Activated T-helper 2 cell treated with anti-CD3 and anti-CD28 coated beads, Interferon-gamma antibody, Interleukin-2, Interleukin-4, amounts not matched to agents 10 μg/mL and 5 μg/mL and 100 μg/mL, durations not matched to agents 14 hours and 24 hours and 36 hours (primary cell): ENCODE results near the gene CETN1. TPM values are rescaled to one million over a fixed set of nuclear protein-coding genes. Genes with fewer than 3 reads are reported as not detected.
A peak's percentile ranks its signal among the peaks of the same experiment; 100 is the strongest.

Experiments used
- DNase-seq: peaks from one replicate; pipeline ENCODE4 v3.0.0; 2021; ENCODE audit warnings: low spot score
- H3K27ac Mint-ChIP-seq: one replicate; pipeline ENCODE4 v1.8.0; 2021; ENCODE audit warnings: mixed read lengths
- H3K27me3 Mint-ChIP-seq: one replicate; pipeline ENCODE4 v1.8.0; 2021; ENCODE audit warnings: low read depth, mixed read lengths
- H3K36me3 Mint-ChIP-seq: one replicate; pipeline ENCODE4 v1.8.0; 2021; ENCODE audit warnings: low read depth, mixed read lengths
- H3K4me1 Mint-ChIP-seq: one replicate; pipeline ENCODE4 v1.8.0; 2021; ENCODE audit warnings: low read depth, mixed read lengths
- H3K4me3 Mint-ChIP-seq: one replicate; pipeline ENCODE4 v1.8.0; 2021; ENCODE audit warnings: low read depth, mild to moderate bottlenecking, moderate library complexity, mixed read lengths
- H3K9me3 Mint-ChIP-seq: one replicate; pipeline ENCODE4 v1.8.0; 2021; ENCODE audit warnings: mixed read lengths
- intact Hi-C: fragments of 100-400 bp; cut with micrococcal nuclease; formaldehyde crosslinking; loops from one replicate; pipeline ENCODE4 v1.15.1; 2023
- total RNA-seq: library from RNA; stranded (reverse); gene quantifications from 2 replicates; pipeline ENCODE4 v1.2.3, GENCODE V29; 2022

CETN1 gene
- total RNA-seq, 1 donor from 2014 or later: not detected

DNA sequence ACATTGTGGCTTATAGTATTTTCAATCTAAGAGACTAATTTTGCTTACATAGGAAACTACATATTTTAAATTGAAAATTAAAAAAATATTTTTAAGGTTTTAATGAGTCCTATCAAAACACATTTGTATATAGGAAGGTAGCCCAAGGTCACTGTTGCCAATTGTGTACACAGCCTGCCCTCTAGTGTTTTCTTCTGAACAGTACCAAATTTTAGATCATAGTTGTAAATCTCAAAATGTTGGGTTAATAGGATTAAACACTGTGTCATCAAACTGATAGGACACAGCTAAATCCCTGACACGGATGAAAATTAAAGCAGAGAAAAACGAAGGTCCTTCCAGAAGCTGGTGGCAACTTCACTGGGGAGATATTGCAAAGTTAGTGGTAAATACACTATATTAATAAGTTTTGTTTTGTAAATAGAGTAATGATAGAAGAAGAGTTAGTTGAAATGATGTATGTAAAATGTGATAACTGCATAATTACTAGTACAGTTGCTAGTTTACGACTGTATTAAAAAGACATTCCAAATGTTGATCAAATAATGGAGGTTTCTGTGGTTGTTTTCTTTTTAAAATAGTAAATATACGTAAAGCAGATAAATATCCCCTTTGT is 36.3 kb downstream of the CETN1 start:
- H3K4me3 Mint-ChIP-seq: no peak overlapping the region
- no peaks in the 10 kb centered on the region for H3K36me3 Mint-ChIP-seq
- intact Hi-C loops: loop anchor here (10.0 kb wide), 1 partner anchor 352 kb away; the partner anchor contains the start of gene THOC1
- DNase-seq: no peak
- no peak overlapping the region for H3K27ac Mint-ChIP-seq
- peaks cover 24% of the 10 kb centered on the region for H3K27me3 Mint-ChIP-seq
- H3K4me1 Mint-ChIP-seq: no peaks in the 10 kb centered on the region
- no peaks in the 10 kb centered on the region for H3K9me3 Mint-ChIP-seq

DNA sequence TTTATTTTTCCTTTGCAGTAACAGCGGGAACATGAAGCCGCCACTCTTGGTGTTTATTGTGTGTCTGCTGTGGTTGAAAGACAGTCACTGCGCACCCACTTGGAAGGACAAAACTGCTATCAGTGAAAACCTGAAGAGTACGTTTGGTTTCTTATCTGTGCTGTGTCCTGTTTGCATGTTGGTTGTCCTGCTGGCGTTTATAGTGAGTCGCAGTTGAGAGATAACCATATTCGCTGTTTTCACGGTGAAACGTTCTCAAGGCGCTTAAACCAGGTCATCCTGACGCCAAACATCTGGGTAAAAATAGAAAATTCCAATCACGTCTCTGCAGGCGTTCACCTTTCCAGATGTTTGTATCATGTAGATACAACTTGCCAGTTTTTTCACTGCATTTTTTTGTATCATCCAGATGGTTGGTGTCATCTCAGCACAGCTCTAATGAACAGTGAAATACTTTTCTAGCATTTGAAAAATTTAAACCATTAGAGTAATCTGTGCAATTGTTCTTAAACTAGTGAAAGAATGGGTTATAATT is 37.9 kb downstream of the CETN1 start:
- no peaks in the 10 kb centered on the region for H3K36me3 Mint-ChIP-seq
- no peaks in the 10 kb centered on the region for H3K4me1 Mint-ChIP-seq
- intact Hi-C loops: loop anchor here (10.0 kb wide), 1 partner anchor 353 kb away; the partner anchor contains the start of gene THOC1
- no peak overlapping the region for H3K4me3 Mint-ChIP-seq
- H3K27me3 Mint-ChIP-seq: peaks cover 22% of the 10 kb centered on the region
- H3K27ac Mint-ChIP-seq: no peak overlapping the region
- DNase-seq: no peak
- no peaks in the 10 kb centered on the region for H3K9me3 Mint-ChIP-seq

DNA sequence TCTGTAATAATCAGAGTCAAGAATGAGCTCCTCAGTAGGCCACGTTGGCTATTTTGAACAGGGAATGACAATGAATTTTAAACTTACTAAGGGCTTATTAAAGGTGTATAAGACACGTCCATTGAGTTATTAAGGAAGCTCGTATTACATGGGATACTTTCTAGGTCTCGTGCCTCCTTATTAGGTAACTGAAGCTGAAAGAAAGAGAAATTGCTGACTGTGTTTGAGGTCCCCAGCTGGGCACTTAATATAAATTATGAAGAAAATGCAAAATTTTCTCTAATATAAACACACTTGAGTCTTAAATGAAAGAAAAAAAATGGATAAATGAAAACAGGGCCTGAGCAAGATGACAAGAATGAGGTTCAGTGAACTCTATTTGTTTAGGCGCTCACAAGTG is 38.4 kb downstream of the CETN1 start:
- DNase-seq: no peak
- H3K9me3 Mint-ChIP-seq: no peaks in the 10 kb centered on the region
- intact Hi-C loops: loop anchor here (10.0 kb wide), 1 partner anchor 354 kb away; the partner anchor contains the start of gene THOC1

DNA sequence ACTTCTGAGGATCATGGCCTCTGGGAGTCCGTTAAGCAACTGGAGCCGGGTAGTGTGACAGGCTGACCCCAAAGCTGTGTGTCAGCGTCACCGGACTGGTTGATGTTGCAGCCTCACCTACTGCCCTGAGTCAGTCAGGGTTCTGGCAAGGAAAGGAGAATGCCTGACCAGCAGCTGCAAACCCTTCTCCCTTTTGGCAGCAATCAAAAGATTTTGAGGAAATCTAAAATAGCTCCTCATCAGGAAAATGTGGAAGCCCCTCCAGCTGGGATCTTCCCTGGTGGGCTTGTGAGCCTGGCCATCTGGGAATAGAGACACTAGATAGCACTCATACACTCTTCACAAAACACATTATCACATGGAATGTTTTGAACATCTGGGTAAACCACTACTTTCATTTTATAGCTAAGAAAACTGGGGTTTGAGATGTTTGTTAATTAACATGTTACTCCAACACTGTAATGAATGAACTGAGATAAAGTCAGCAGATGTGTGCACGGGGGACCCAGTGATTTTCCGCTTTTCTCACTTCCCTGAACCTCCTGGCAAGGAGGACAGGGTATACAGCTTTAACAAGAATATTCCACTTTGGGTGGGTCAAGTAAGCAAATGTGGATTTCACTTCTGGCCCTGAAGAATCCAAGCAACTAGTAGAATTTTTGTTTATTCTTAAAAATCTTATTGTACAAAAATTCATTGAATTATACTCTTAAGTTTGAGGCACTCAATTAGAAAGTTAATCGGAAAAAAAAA is 41.3 kb downstream of the CETN1 start:
- DNase-seq: no peak
- peaks cover 36% of the 10 kb centered on the region for H3K27me3 Mint-ChIP-seq
- no peaks in the 10 kb centered on the region for H3K36me3 Mint-ChIP-seq
- intact Hi-C loops: loop anchor here (5.0 kb wide), 1 partner anchor 91 kb away; the partner anchor contains the start of gene ENOSF1
- peaks cover 2% of the 10 kb centered on the region for H3K4me1 Mint-ChIP-seq
- no peak overlapping the region for H3K27ac Mint-ChIP-seq
- no peaks in the 10 kb centered on the region for H3K9me3 Mint-ChIP-seq
- no peak overlapping the region for H3K4me3 Mint-ChIP-seq

More for the DNA sequence above, 38.4 kb downstream of the CETN1 start:
- Mint-ChIP-seq H3K27me3 (peaks cover 23% of the 10 kb centered on the region), H3K4me3 (no peak overlapping the region), H3K27ac (no peak overlapping the region), H3K4me1 (no peaks in the 10 kb centered on the region), H3K36me3 (no peaks in the 10 kb centered on the region)

DNA sequence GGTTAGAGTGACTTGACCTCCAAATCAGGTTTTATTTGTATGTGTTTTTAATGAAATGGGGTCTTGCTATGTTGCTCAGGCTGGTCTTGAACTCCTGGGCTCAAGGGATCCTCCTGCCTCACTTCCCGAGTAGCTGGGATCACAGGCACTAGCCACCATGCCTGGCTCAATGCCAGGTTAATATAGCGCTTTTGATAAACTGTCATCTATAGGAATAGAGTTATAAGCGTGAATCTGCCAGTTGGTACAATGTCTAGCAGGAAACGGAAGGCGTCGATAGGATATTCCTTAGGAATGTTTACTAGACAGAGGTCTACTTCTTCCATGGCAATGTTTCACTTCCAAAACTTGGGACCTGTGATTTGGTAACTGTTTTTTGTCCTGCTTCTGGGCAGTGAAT is 42.1 kb downstream of the CETN1 start:
- no peak overlapping the region for H3K27ac Mint-ChIP-seq
- peaks cover 39% of the 10 kb centered on the region for H3K27me3 Mint-ChIP-seq
- intact Hi-C loops: loop anchor here (5.0 kb wide), 1 partner anchor 90 kb away; the partner anchor contains the start of gene ENOSF1
- no peak overlapping the region for H3K4me3 Mint-ChIP-seq
- no peaks in the 10 kb centered on the region for H3K9me3 Mint-ChIP-seq
- peaks cover 2% of the 10 kb centered on the region for H3K4me1 Mint-ChIP-seq
- no peaks in the 10 kb centered on the region for H3K36me3 Mint-ChIP-seq
- no peak for DNase-seq

DNA sequence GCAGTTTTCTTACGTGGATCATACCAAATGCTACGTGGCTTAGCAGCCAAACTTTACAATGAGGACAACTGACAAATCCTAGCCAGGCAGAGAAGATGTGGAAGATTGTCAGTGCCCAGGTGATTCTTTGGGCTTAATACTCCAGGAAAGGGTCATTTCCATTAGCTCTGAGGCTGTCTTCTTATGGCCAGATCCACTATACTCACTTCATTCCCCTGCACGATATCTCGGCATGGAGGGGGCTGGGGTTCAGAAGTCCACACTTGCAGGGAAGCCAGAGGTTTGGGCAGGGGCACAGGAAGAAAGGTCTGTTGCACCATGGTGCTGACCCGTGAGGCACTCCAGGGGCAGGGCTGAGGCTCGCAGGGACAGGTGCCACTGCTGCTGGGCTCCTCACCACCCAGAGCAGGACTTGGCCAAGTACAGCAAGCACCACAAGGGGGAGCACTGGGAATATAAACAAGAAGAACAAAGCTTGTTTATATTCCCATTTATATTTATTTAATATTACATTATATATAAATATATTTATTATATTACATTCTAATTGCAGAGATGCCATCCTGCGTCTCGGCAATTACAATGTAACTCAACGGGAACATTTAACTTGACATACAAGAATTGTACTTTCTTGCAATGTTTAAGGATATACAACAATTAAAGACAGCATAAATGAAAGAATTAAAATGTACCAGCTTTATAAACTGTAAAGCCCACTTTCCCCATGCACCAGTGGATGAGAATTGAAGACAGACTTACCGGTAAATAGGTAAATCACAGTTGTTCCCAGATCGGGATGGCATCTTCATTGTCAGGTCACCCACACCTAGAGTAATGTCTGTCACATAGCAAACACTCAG is 43.8 kb downstream of the CETN1 start:
- Mint-ChIP-seq H3K9me3 (no peaks in the 10 kb centered on the region), H3K4me1 (peaks cover 2% of the 10 kb centered on the region), H3K4me3 (no peak overlapping the region), H3K36me3 (no peaks in the 10 kb centered on the region), H3K27me3 (peaks cover 34% of the 10 kb centered on the region), H3K27ac (no peak overlapping the region)
- peak; percentile 43 for DNase-seq
- intact Hi-C loops: loop anchor here (1.0 to 5.0 kb wide), 3 partner anchors 88 to 215 kb away; partner anchors contain the start of gene ENOSF1

DNA sequence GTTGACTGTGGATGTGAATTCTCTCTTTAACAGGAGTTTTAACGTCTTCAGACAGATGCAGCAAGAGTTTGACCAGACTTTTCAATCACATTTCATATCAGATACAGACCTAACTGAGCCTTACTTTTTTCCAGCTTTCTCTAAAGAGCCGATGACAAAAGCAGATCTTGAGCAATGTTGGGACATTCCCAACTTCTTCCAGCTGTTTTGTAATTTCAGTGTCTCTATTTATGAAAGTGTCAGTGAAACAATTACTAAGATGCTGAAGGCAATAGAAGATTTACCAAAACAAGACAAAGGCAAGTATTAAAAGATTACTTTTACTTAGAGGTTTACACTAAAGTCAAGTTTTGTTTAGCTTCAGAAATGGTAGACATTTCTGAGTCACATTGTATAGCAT is 47.1 kb downstream of the CETN1 start:
- intact Hi-C loops: no loop called here
- Mint-ChIP-seq H3K27ac (no peak overlapping the region), H3K4me3 (no peak overlapping the region), H3K27me3 (peaks cover 22% of the 10 kb centered on the region), H3K4me1 (peaks cover 7% of the 10 kb centered on the region), H3K36me3 (no peaks in the 10 kb centered on the region), H3K9me3 (peaks cover 4% of the 10 kb centered on the region)
- DNase-seq: no peak

DNA sequence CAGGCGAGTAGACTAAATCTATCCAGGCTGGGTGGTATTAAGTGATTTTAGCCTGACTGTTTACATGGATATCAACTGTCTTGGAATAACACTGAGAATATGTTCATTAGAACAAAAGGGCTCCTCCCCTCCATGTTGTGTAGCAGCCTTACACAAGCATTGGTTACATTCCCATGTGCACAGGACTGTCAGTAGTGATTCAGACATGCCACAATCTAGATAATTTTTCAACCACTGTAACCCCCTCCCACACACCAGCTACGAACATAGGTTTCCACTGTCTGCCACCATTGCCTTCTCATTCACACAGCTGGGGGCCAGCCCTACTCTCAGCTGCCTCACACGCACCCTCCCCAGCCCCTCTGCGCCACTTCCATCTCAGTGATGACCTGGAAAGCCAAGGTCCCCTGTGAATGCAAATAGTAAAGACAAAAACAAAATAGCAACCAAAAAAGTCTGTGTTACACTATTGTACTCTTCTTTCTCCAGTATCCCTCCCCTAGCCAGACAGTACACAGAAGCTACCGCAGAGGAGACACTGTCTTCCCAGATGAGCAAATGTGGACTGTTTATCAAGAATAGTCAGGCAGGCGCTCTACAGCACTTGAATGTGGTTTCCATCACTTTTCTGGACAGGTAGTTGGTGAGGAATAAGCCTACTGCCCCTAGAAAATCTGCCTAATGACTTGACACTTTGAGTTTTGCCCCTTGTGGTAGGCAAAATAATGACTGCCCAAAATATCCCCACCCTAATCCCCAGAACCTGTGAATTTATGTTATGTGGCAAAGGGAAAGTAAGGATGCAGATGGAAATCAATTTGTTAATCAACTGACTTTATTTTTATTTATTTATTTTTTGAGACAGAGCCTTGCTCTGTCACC is 49.3 kb downstream of the CETN1 start:
- peaks cover 4% of the 10 kb centered on the region for H3K9me3 Mint-ChIP-seq
- intact Hi-C loops: loop anchor here (2.0 kb wide), 2 partner anchors 21 to 29 kb away; no protein-coding TSS in a partner anchor
- DNase-seq: no peak
- H3K27ac Mint-ChIP-seq: no peak overlapping the region
- H3K4me3 Mint-ChIP-seq: no peak overlapping the region
- peaks cover 5% of the 10 kb centered on the region for H3K4me1 Mint-ChIP-seq
- H3K27me3 Mint-ChIP-seq: peaks cover 21% of the 10 kb centered on the region
- H3K36me3 Mint-ChIP-seq: no peaks in the 10 kb centered on the region

DNA sequence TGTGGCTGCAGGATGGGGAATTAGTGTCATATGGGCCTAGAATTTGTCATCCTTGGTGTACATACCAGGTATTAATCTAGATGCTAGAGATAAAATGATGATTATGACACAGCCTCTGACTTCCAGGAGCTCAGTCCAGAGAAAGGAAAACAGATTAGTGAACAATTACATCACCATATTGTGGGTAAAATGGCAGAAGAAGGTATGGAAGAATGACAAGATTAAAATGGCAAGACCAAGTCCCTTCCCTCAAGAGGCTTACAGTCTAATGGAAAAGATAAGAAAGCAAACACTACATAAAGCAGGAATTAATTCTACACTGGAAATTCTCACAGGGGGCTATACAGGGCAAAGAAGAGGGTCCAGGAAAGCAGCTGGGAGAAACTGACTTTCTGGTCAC is 51.4 kb downstream of the CETN1 start:
- H3K27ac Mint-ChIP-seq: no peak overlapping the region
- peaks cover 5% of the 10 kb centered on the region for H3K4me1 Mint-ChIP-seq
- H3K9me3 Mint-ChIP-seq: peaks cover 4% of the 10 kb centered on the region
- DNase-seq: no peak
- no peak overlapping the region for H3K4me3 Mint-ChIP-seq
- intact Hi-C loops: no loop called here
- H3K36me3 Mint-ChIP-seq: no peaks in the 10 kb centered on the region
- peaks cover 14% of the 10 kb centered on the region for H3K27me3 Mint-ChIP-seq
